OCI-LY7 (cell line): ENCODE measurements around the gene FRMD1. TPM values are rescaled to one million over a fixed set of nuclear protein-coding genes. Genes with fewer than 3 reads are reported as not detected.

Experiments used
- BruUV-seq: library from RNA; stranded (reverse); fragments of 400-500 nt; replicated peaks from 2 replicates; lab custom pipeline; 2021; lab: Mats Ljungman, UMichigan
- CTCF ChIA-PET: fragments of 300-600 bp; sonication (Branson Sonifier 250); formaldehyde crosslinking; loops from one replicate; lab custom pipeline; 2022; ENCODE audit warnings: antibody characterized with exemption; ENCODE audit not compliant: unreplicated experiment; lab: Charles Lee
- POLR2A ChIA-PET: fragments of 300-600 bp; sonication (Branson Sonifier 250); formaldehyde crosslinking; loops from one replicate; lab custom pipeline; 2022; ENCODE audit warnings: antibody characterized with exemption; lab: Charles Lee
- DNase-seq: peaks from one replicate; pipeline ENCODE4 v3.0.0-alpha.2; 2015; ENCODE audit warnings: low spot score
- H2AFZ ChIP-seq: fragments of 200-600 bp; sonication (generic), shearing (Covaris generic); 2 replicates; pipeline ENCODE4 v1.6.1; 2014; ENCODE audit warnings: mild to moderate bottlenecking, antibody characterized with exemption, low read length, moderate library complexity
- H3K27ac ChIP-seq: fragments of 200-600 bp; sonication (generic); 2 replicates; pipeline ENCODE4 v1.5.1; 2014; ENCODE audit warnings: mixed run types, low read depth, mild to moderate bottlenecking, moderate library complexity, low read length, inconsistent platforms; ENCODE audit not compliant: poor library complexity, severe bottlenecking
- H3K36me3 ChIP-seq: fragments of 200-600 bp; sonication (generic); 2 replicates; pipeline ENCODE4 v1.6.1; 2014; ENCODE audit warnings: mild to moderate bottlenecking, antibody characterized with exemption, low read length, moderate library complexity, mixed read lengths; ENCODE audit not compliant: insufficient read depth
- H3K4me1 ChIP-seq: fragments of 200-600 bp; sonication (generic); 2 replicates; pipeline ENCODE4 v1.5.1; 2014; ENCODE audit warnings: mild to moderate bottlenecking, low read length; ENCODE audit not compliant: insufficient read depth, poor library complexity, severe bottlenecking
- H3K4me2 ChIP-seq: fragments of 200-600 bp; sonication (generic); 2 replicates; pipeline ENCODE4 v1.6.1; 2014; ENCODE audit warnings: mild to moderate bottlenecking, low read length
- H3K4me3 ChIP-seq: fragments of 200-600 bp; sonication (generic); 2 replicates; pipeline ENCODE4 v1.5.1; 2014; ENCODE audit warnings: mild to moderate bottlenecking, low read depth, low read length; ENCODE audit not compliant: poor library complexity, severe bottlenecking
- H3K79me2 ChIP-seq: fragments of 200-600 bp; sonication (generic); 2 replicates; pipeline ENCODE4 v1.6.1; 2016; ENCODE audit warnings: low read depth, mild to moderate bottlenecking, low read length, moderate library complexity, mixed read lengths; ENCODE audit not compliant: insufficient read depth
- H3K9me2 ChIP-seq: fragments of 200-600 bp; sonication (generic); 2 replicates; pipeline ENCODE4 v1.6.1; 2016; ENCODE audit warnings: mild to moderate bottlenecking, low read length, mixed read lengths; ENCODE audit not compliant: insufficient read depth
- H3K9me3 ChIP-seq: fragments of 200-600 bp; sonication (generic); 2 replicates; pipeline ENCODE4 v1.6.1; 2014; ENCODE audit warnings: mild to moderate bottlenecking, mixed run types, low read length, mixed read lengths
- H4K20me1 ChIP-seq: fragments of 200-600 bp; sonication (generic); 2 replicates; pipeline ENCODE4 v1.6.1; 2014; ENCODE audit warnings: mild to moderate bottlenecking, antibody characterized with exemption, low read length, moderate library complexity, mixed read lengths; ENCODE audit not compliant: insufficient read depth
- EZH2phosphoT487 ChIP-seq: fragments of 200-600 bp; sonication (generic); IDR thresholded peaks from 2 replicates; pipeline ENCODE4 v1.6.1; 2018; ENCODE audit warnings: low read depth, borderline replicate concordance, mild to moderate bottlenecking, mixed run types, antibody characterized with exemption, low read length, moderate library complexity, mixed read lengths
- intact Hi-C: fragments of 100-400 bp; cut with micrococcal nuclease; formaldehyde crosslinking; loops from one replicate; pipeline ENCODE4 v1.10.0; 2022; ENCODE audit not compliant: unreplicated experiment
- total RNA-seq, 2 experiments: library from RNA; depleted of rRNA in 1 of 2; stranded (reverse); fragments of >200 nt in 1 of 2; shearing (Covaris generic) in 1 of 2; gene quantifications; 2 replicates each; pipeline ENCODE4 v1.2.3, GENCODE V29; 2014 to 2022
- TF ChIP-seq, protein P1 (sequence below): fragments of 200-600 bp; sonication (generic); conservative IDR thresholded peaks from 2 replicates; pipeline ENCODE4 v1.5.1; 2014; ENCODE audit warnings: mild to moderate bottlenecking, antibody characterized with exemption, low read length, moderate library complexity, mixed read lengths

Gene FRMD1
- total RNA-seq, 2 experiments from 2014 or later = not detected

DNA sequence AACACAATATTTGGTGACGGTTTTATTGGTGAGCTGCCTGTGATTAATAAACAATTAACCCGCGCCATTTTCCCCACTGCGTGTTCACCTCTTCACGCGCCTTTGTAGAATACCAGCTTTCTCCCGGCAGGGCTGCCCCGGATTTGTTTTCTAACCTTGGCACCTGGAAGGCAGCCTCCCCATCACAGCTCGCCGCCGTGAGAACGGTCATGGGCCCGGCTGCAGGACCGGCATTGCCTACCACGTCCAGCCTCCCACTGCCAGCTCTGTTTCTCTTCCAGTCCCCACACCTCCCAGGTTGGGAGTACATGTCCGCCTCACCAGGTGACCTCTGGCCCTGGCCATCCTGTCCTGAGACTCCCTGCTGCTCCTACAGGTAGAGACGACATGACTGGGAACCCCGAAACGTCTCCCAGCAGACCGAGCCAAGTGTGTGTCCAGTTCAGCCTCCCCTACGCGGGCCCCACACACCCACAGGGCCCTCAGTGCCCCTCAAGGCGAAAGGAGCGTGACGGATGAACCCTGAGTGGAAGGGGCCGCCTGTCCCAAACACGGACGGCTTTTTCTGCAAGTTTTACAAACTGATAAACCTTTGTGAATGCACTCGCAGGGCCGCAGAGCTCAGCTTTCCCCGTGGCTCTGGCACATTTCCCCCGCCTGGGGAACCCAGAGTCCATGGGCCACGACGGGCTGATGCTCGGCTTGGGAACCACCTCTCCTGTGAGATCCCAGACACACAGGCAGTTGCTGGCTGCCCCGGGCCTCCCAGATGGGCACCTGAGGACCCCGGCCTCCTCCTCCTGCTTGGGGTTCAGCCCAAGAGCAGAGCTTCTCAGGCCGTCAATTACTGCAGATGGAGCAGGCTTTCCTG, 25.7 kb downstream of the FRMD1 start:
- CTCF ChIA-PET = no interaction called here
- no peak overlapping the region for H3K4me2 ChIP-seq
- no peaks in the 10 kb centered on the region for H3K79me2 ChIP-seq
- H4K20me1 ChIP-seq = no peaks in the 10 kb centered on the region
- H3K4me1 ChIP-seq = no peaks in the 10 kb centered on the region
- no peak overlapping the region for H2AFZ ChIP-seq
- no peak overlapping the region for H3K27ac ChIP-seq
- no peaks in the 10 kb centered on the region for H3K9me3 ChIP-seq
- no TSS peak for BruUV-seq
- no peak for TF ChIP-seq EZH2phosphoT487
- TF ChIP-seq, protein P1, sequence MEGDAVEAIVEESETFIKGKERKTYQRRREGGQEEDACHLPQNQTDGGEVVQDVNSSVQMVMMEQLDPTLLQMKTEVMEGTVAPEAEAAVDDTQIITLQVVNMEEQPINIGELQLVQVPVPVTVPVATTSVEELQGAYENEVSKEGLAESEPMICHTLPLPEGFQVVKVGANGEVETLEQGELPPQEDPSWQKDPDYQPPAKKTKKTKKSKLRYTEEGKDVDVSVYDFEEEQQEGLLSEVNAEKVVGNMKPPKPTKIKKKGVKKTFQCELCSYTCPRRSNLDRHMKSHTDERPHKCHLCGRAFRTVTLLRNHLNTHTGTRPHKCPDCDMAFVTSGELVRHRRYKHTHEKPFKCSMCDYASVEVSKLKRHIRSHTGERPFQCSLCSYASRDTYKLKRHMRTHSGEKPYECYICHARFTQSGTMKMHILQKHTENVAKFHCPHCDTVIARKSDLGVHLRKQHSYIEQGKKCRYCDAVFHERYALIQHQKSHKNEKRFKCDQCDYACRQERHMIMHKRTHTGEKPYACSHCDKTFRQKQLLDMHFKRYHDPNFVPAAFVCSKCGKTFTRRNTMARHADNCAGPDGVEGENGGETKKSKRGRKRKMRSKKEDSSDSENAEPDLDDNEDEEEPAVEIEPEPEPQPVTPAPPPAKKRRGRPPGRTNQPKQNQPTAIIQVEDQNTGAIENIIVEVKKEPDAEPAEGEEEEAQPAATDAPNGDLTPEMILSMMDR = no peak
- POLR2A ChIA-PET = no interaction called here
- intact Hi-C loops = no loop called here
- H3K9me2 ChIP-seq = no peaks in the 10 kb centered on the region
- H3K36me3 ChIP-seq = no peaks in the 10 kb centered on the region
- H3K4me3 ChIP-seq = no peak overlapping the region
- no peak for DNase-seq

DNA sequence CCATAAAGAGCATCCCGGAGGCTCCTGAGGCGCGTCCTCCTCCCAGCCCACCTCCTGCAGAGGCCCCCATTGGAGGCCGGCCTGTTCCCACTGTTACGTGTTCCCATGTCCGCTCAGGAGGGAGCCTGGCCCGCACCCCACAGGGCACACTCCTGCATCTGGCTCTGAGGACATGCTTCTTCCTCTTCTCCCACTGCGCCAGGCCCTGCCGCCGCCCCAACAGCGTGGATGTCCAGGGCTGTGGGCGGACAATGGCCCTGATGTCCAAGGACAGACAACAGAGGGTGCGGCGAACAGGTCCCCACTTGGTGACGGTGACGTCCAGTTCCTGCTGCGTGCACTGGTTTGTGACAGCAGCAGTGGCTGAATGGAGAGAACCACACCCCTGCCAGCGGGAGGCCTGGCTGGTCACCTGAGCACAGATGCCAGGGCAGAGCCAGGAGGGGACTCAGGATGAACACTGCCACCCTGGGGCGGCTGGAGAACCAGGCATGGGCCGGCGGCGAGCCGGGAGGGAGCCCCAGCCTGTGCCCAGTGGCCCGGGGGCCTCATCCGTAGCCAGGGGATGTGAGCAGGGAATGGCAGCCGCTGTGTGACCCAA, 26.6 kb downstream of the FRMD1 start:
- Histone ChIP-seq H3K4me2 (no peak overlapping the region), H3K27ac (no peak overlapping the region), H3K36me3 (no peaks in the 10 kb centered on the region), H3K9me2 (no peaks in the 10 kb centered on the region), H3K4me3 (no peak overlapping the region), H3K4me1 (no peaks in the 10 kb centered on the region), H3K79me2 (no peaks in the 10 kb centered on the region), H2AFZ (no peak overlapping the region), H4K20me1 (no peaks in the 10 kb centered on the region), H3K9me3 (no peaks in the 10 kb centered on the region)
- no TSS peak for BruUV-seq
- POLR2A ChIA-PET = no interaction called here
- TF ChIP-seq, protein P1 = no peak
- no peak for TF ChIP-seq EZH2phosphoT487
- CTCF ChIA-PET = no interaction called here
- no peak for DNase-seq
- intact Hi-C loops = no loop called here

DNA sequence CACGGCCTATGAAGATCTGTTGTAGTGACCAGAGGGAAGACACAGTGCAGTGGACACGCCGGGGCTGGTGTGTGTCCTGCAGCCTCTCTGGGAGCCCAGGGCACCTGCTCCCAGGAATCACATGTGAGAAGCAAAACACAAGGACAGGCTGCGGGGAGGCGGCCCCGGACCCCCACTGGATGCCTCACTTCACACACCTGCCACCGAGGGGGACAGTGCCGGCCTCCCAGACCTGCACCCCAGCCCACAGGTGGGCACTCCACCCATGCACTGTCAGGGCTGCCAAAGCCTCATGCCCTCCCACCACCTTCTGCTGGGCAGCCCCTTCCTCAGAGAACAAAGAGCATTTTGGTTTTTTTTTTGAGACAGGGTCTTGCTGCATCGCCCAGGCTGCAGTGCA, 27.4 kb downstream of the FRMD1 start:
- CTCF ChIA-PET = no interaction called here

More for the DNA sequence above, 27.4 kb downstream of the FRMD1 start:
- Histone ChIP-seq H4K20me1 (no peaks in the 10 kb centered on the region), H3K9me3 (no peaks in the 10 kb centered on the region), H2AFZ (no peak overlapping the region), H3K36me3 (no peaks in the 10 kb centered on the region), H3K4me2 (no peak overlapping the region), H3K4me3 (no peak overlapping the region), H3K4me1 (no peaks in the 10 kb centered on the region), H3K79me2 (no peaks in the 10 kb centered on the region), H3K27ac (no peak overlapping the region), H3K9me2 (no peaks in the 10 kb centered on the region)
- TF ChIP-seq EZH2phosphoT487 = no peak
- TF ChIP-seq, protein P1 = no peak
- intact Hi-C loops = no loop called here
- BruUV-seq = no TSS peak
- no peak for DNase-seq
- POLR2A ChIA-PET = no interaction called here
